Activated naive CD8-positive, alpha-beta T cell treated with anti-CD3 and anti-CD28 coated beads, Interleukin-2, amount 50 U/mL, for 16 hours (primary cell): Measurements from ENCODE around the gene KRT85.

Experiments used
- DNase-seq: peaks from one replicate; pipeline ENCODE4 v3.0.0-alpha.2; 2020; ENCODE audit warnings: low read depth, low spot score

The KRT85 gene

DNA sequence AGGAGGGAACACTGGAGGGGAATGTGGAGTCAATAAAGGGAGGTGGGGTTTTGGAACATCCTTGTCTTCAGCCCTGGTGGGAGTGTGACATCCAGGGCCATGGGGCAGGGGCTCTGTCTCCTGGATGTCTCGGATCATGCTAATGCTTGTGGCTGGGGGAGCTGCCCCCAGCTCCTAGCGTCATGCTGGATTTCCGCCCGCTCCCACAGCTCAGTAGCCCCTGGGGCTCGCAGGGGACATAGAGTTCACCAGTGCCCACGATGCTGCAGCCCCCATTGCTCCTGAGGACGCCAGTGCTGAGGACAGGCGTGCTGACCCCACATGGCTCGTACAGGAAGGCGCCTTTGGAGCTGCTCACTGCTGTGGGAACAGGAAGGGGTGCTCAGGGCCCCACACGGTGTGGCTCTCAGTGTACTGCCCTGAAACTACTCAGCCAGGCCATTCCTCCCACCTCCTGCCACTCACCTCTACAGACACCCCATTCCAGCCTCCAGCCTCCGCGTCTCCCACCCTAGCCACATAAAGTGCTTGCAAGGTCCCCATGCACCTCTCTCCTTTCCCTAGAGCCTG is 27.6 kb upstream of the KRT85 start:
- DNase-seq = no peak

DNA sequence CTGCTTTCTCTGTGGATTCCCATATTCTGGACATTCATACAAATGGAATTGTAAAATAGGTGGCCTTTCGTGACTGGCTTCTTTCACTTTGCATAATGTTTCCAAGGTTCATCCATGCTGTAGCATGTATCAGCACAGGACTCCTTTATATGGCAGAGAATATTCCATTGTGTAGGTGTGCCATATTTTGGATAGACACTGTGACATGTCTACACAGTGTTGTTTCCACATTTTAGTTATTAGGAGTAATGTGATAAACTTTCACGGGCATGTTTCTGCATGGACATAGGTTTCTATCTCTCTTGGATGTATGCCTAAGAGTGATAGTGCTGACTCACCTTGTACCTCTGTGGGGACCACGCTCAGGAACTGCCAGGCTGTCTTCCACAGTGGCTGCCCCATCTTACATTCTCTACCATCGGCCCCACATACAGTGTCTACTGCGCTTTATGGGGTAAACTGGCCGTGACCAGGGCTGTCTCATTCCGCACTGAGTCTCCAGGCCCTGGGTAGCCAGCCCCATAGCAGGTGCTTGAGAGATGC is 25.3 kb upstream of the KRT85 start:
- no peak for DNase-seq

DNA sequence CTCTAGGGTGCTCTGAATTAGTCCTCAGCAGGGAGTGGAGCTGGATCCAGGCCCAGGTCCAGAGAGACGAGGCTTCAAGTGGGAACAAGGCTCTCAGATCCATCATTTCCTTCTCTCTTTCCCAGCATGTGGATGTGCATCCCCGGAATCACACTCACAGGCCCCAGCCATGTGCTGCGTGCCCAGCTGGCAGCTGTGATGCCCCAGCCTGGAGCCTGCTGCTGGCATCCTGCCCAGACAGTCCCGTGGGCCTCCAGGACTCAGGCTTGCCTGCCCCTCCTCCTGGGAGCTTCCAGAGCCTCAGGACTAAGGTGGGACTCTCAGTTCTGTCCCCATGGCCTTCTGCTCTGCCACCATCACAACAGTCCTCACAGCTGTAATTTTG is 24.3 kb upstream of the KRT85 start:
- DNase-seq = no peak

DNA sequence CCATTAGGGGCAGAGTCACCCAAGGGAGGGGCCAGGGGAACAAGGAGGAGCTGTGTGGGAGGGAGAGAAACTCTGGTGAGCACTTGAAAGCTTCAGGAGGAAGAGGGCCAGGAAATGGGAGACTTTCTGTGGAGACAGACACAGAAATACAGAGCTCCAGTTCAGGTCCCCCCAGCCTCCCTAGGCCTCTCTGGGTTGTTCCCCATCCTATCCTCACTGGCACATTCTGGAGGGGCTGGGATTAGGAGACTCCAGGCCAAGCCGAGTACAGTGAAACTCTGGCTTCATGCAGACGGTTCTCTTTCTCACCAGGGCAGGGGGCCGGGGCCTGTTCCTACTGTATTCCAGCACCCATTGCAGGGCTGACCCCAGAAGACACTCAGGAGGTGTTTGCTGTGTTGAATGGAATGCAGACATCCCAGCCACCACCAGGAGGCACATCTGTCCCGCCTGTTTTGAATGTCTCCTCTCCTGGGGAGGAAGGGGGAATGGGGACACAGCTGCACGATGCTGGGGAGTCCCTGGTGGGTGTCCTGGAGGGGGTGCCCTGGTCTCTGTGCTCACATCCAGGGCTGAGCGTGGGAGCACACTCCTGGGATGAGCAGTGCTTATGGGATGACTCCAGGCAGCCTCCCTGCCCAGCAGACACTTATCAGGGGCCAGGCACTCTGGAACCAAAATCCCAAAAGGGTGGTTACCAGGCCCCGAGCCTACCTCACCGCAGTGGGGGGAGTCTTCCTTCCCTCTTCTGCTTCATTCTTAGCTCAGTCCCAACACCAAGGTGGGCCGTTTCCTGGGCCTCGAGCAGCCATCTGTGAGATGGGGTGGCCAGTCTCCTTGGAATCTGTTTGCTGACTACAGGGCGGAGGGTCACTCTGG is 23.7 kb upstream of the KRT85 start:
- no peak for DNase-seq

DNA sequence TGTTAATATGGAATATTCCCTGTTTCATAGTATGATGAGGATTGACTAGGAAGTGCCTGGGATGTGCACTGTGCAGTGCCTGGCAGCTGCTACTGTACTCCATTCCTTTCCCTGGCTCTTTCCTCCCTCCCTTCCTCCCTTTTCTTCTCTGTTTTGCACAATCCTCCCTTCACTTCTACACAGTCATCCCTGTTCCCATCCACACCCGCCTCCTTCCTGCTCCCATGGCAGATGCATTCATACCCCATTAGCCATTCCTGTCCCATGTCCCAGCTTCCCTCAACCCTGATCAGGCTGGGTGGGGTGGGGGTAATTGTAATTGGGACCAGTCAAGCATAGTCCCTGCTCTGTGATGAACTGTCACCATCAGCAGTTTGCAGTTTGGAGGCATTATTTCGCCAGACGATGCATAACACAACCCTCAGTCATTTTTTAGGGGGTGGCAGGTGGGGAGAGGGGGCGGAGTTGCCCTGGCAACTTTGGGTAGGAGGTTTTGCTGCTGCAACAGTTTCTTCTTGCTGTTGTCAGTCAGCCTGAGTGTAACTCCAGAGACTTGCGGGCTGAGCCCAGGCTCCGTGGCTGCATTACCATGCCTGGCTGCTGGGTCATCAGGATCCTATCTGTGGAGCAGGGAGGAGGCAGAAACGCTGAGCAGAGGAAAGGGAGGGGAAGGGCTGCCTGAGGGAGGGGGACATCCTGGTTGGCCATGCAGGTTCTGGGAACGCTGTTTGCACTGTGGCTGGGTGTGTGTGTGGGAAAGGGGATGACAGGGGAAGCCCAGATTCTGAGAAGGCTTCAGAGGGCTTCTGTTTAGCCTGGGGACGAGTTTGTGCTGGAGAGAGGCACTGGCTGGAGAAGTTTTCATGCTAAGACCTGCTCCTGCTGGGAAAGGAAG is 22.3 kb upstream of the KRT85 start:
- DNase-seq = no peak

DNA sequence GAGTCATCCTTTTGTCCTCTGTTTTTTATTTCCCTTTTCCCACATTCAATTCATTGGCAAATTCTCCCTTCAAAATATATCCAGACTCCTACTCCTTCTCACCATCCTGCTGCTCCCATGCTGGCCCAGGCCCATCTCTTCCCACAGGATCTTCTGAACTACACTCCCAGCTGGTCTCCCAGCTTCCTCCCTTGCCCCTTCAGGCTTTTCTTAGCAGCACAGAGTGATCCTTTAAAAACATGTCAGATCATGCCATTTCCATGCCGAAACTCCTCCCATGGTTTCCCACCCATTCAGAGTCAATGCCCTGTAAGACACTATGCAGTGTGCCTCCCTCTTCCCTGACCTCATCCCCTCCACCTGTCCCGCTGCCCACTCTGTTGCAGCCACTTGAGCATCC is 20.6 kb upstream of the KRT85 start:
- DNase-seq = no peak

DNA sequence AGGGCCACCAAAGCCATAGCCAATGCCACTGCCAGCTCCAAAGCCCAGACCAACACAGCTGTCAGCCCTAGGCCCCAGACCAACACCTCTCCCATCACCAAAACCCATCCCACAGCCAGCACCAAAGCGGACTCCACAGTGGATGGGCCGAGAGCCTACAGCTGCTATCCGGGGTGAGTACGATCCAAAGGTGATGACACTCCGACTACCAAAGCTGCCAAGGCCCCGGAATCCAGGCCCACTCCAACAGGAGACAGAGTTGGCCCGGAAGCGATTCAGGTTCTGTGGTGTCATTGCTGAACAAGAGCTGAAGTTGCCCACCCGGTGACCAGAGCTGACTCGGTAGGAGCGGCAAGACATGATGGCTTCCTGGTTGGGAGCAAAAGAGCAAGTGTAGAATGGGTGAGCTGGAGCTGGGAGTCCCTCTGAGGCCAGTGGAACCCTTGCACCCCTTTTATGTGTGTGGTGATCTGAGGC is 18.0 kb upstream of the KRT85 start, which contains the start of gene KRT84:
Gene KRT84, minus strand, starts transcription at position 427 of the 477 bp plus-strand sequence. Its CDS starts 67 bp downstream, at position 360.
- no peak for DNase-seq

DNA sequence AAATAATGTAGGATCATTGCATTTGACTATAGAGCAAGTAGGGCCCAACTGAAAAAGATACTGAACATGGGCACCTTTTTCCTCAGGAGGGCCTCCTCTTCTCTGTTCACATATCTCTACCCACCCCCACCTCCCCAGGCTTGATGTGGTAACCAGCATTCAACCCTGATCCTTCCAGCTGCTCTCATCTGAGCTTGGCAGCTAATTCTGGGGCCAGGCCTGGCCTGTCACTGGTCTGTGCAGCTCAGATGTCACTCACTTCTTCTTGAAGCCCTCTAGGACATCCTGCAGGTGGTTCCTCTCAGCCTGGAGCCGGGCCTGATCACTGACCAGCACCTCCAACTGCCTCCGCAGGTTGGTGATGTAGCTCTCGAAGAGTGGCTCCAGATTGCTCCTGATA is 16.1 kb upstream of the KRT85 start:
- no peak for DNase-seq

DNA sequence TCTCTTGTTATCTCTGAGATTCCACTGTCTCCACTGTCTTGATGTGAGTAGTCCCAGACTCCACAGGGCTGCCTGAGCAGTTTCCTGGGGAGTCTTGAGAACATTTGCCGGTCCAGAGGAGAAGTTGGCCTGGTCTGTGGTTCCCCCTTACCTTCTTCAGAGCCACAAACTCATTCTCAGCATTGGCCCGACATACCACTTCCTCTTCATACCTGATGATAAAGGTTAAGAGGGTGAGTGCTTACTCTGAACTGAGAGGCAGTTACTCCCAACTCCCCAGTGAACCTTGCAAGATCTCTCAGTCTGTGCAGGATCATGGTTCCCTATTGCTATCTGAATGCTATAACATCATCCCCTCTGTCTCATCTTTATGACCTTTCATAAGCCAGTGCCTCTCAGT is 15.6 kb upstream of the KRT85 start:
- no peak for DNase-seq

DNA sequence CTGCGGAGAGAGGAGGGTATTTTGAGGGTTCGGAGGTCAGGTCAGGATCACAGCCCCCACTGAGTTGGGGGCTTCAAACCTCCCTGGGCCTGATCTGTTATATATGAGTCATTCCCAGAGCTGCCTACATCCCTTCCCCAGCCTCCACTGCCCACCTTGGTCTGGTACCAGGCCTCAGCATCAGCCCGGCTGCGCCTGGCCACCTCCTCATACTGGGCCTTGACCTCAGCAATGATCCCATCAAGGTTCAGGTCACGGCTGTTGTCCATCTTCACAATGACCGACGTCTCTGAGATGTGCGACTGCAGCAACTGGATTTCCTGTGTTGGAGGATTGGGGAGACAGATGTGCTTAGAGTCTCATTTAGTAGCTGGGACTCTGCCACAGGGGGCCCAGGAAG is 13.9 kb upstream of the KRT85 start:
- DNase-seq = no peak

DNA sequence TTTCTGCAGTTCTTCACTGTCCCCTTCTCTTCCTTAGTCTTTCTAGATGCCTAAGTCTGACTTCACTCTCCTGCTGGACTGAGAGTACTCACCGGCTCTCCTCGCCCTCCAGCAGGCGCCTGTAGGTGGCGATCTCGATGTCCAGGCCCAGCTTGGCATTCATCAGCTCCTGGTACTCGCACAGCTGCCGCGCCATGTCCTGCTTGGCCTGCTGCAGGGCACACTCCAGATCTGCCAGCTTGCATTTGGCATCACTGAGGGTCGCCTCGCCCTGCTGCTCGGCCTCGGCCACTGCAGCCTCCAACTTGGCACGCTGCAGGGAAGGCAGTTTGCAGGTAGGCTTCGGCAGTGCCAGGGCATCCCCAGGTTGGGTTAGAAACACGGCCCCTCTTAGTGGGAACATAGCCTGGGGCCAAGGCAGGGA is 13.0 kb upstream of the KRT85 start:
- no peak for DNase-seq

DNA sequence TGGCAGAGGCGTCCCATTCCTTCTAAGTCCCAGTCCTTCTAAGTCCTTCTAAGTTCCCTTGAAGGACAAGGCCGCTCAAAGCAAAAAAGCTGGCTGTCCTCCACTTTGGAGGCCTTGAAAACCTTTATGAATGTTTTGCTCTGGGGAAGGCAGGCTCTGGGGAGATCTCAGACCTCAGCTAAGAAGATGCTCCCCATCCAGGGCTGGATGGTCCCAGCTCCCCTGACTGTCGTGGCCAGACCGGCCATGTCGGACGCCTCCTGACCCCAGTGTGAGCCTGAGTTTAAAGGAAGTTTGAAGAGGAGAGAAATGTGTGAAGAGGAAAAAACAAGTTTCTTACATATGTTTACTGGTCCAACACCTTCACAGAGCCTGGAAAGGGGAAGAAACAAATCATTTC is 12.3 kb upstream of the KRT85 start:
- no peak for DNase-seq

DNA sequence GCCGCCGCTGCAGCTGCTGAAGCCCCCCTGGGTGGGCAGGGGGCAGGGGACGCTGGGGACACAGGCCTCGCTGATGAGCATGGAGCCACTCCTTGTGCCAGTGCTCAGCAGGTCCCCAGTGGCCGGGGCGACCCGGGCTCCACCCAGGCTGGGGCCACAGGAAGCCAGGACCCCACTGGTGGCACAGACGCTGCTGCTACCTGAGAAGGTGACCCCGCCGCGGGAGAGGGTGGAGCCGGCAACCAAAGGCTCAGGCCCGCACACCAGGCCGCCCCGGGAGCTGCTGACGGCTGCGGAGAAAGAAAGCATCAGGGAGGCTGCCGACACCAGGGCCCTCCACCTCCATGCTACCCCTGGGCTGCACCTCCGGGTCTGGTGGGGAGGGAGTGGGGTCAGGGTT is 10.8 kb upstream of the KRT85 start:
- no peak for DNase-seq

DNA sequence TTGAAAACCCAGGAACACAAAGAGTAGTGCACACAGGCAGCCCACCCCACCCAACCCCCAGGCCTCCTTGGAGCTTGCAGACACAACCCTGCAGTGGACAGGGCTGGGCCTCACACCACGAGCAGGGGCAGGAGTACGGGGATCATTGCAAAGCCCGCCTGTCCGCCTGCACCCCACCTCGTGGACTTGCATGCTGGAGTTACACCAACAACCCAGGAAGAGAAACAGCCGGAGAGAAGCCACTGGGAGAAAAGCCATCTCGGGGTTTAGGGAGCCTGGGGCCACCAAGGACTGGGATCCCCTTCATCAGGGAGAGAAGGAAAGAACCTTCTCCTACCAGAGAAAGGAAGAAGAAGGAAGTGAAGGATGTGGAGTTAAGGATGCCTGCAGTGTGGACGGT is 10.0 kb upstream of the KRT85 start:
- DNase-seq = no peak

DNA sequence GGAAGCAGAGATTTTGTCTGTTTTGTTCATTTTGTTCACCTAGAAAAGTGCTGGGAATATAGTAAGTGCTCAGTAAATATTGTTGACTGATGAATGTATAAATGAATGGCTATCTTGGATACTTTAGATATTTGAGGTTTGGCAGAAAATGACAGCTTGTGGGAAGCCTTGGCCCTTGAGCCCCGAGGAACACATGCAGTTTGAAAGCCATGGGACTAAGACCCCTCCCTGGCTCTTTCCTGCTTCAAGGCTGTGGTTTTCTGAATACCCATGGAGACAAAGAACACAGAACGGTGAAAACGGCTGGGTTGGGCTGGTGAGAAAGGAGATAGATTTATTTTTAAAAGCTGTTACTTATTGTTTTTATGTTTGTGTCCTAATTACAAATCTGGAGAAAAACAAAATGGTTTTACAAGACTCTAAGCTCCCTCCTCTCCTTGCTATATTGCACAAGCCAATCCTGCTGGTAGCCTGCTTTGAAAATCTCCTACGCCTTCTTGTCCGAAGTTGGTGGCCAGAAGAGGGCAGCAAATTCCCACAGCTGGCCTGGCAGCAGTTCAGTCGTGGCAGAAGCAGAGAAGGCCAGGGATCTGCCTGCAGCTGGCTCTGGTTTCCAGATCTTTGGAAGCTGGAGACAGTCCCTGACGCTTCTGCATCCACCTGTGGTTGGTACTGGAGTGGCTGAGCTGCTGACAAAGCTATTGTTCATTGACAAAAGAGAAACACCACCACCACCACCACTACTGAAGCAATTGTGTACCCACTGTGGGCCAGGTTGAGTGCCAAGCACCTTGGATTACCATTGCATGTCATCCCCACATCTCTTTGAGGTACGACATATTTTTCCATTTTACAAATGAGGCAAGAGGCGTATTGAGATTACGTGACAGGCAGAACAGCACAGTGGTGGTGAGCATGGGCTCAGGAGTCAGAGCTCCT is 5.2 kb upstream of the KRT85 start:
- no peak for DNase-seq

DNA sequence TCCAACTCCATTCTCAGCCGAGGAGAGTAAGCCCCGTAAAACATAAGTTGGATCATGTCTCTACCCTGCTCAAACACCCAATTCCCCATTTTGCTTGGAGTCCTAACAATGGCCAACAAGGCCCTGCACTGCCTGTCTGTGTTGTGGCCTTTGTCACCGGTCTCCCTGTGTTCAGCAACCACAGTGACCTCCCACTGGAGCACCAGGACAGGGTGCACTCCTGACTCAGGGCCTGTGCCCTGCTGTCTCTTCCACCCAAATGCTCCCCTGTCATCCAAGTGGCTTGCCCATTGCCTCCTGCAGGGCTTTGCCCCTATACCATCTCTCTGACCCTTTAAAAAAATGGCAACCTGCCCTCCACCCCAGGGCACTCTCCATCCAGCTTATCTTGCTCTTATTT is 4.4 kb upstream of the KRT85 start:
- DNase-seq = no peak

DNA sequence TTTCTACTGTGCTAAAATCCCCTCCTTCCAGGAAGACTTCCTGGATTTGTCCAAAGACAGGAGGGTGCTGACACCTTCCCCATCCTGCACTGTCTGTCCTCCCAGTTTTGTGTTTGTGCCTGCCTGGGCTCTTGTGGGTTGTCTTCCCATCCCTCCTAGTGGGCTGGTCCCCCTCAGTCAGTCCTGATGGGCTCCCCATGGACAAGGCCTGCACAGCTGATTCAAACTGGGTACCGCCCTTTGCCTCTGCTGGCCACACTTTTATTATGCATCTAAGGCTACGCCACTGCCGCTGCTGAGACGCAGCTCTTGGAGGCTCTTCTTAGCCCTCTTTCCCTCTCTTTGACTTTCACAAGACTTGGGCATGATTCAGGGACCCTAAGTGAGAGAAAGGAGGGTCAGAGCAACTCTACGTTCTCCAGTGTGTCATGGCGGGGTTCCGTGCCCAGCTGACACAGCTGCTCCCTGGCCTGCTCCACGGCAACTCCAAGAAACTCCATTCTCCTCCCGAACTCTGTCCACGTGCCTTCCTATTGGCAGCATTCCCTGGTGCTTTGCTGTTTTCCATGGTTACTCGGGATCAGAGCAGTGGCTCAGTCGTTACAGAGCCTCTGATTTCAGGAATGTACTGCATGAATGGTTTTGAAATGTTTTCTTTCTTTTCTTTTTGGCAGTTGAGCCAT is 3.8 kb upstream of the KRT85 start:
- DNase-seq = no peak

DNA sequence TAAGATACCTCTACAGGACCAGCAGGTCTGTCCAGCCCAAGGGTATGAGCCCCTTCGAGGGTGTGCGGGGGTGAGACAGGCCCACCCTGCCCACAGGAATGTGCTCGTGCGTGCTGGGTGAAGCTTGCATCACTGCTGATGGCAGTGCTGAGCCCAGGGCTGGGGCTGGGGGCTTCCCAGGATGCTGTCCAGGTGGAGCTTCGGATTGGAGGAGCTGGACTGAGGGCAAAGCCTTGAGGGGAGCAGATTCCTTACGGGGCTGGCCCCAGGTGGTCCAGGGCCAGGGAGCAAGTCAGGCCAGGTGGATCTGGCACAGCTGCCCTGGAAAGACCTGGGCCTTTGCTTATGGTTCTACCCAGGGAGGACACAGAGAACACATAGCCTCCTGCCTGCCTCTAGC is 2.5 kb upstream of the KRT85 start:
- DNase-seq = no peak

DNA sequence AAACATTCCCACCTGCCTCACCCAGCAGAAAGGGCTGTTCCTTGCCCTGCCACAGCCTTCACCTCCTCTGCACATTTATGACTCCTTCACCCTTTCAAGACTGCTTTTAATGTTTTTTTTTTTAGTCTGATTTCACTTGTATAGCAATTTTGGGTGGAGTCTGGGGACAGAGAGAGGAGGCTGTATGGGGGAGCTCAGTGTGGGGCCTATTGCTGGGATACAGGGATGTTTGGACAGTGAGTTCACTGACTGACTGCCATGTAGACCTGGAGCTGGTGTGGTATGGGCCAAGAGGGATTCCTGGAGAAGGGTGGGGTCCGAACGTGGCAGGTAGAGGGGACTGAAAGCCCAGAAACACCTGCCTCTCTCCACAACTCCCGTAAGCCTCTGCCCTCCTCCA is 1.9 kb upstream of the KRT85 start:
- DNase-seq = no peak

DNA sequence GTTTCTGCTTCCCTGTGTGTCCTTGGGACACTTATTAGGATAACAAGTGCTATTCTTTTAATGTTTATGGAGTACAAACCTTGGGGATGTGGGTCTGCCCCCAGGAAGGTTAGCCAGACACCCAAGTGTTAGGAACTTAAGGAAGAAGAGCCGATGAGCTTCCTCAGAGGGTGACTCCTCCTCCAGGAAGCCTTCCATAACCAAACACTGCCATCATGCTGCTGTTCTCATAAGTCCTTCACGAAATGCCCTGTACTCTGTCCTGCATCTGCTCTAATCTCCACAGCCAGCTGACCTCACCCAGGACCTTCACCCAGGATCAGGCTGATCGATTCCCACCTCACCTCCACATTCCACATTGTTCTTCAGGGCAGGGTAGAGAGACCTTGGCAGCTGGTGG is 1.2 kb upstream of the KRT85 start:
- DNase-seq = no peak
